GM19025 (cell line): ENCODE results near the gene MLYCD.
"Not testable (repeated sequence)": the region's sequence is repeated elsewhere in the genome, so short reads cannot be mapped to it uniquely, and the experiment has no call there.

Source experiments
- ATAC-seq: cut with Tn5 transposase; IDR thresholded peaks from one replicate; pipeline ENCODE4 v1.9.1; 2021; ENCODE audit warnings: mild to moderate bottlenecking, low read depth, moderate library complexity; ENCODE audit not compliant: unreplicated experiment

The MLYCD gene

DNA sequence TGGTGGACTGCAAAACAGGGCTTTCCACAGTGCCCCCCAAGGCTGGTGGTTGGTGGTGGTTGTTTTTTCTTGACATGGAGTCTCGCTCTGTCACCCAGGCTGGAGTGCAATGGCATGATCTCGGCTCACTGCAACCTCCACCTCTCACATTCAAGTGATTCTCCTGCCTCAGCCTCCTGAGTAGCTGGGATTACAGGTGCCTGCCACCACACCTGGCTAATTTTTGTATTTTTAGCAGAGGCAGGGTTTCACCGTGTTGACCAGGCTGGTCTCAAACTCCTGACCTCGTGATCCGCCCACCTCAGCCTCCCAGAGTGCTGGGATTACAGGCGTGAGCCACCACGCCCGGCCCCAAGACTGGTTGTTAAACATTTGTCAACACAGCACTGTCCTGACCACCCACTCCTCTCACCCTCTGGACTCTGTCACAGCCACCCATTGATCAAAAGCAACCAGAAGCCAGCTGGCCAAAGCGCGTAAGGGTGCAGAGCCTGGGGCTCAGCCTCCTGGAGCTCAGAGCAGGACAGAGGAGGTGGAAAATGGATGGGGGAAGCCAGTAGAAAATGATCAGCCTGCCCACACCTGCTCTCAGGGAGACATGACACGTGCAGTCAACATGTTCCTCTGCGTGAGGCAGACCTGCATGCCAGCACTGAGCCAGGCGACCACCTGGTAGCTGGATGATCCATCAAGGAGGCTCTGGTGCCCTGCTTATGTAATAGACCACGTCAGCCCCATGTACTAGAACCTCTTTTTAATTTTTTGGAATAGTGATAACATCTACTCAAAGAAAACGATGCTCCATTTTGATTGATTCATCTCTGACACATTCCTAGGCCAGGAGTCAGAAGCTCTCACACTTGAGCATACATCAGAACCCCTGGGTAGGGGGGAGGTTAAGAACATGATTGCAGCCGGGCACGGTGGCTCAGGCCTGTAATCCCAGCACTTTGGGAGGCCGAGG lies 39.3 kb downstream of the MLYCD start:
- no peak for ATAC-seq

DNA sequence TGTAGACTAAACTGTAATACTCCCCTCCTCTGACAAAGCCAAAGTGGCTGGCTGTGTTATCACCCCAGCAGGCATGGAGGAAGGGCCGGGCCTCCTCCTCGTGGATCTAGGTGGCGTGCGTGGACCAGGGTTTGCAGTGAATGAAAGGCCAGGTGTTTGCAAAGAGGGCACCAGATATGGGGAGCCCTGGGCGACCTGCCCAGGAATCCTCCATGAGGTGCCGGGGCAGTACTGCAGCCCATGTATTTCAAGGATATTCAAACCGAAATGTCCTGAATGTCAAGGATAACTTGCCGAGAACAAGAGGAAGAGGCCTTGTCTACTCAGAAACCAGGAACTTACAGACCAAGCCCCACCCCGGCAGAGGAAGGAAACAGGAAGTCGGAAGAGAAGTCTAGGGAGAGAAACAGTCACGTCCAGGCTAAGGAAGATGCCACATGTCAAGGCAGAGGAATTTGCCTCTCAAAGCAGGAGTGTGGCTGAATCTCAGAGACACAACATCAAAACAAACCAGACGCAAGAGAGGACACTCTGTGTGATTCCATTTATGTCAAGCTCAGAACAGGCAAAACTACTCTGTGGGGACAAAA lies 40.4 kb downstream of the MLYCD start:
- ATAC-seq: no peak

- no peak for ATAC-seq
These were observed 41.2 kb downstream of the MLYCD start for GRCh38 chr16:83940119-83940518.

DNA sequence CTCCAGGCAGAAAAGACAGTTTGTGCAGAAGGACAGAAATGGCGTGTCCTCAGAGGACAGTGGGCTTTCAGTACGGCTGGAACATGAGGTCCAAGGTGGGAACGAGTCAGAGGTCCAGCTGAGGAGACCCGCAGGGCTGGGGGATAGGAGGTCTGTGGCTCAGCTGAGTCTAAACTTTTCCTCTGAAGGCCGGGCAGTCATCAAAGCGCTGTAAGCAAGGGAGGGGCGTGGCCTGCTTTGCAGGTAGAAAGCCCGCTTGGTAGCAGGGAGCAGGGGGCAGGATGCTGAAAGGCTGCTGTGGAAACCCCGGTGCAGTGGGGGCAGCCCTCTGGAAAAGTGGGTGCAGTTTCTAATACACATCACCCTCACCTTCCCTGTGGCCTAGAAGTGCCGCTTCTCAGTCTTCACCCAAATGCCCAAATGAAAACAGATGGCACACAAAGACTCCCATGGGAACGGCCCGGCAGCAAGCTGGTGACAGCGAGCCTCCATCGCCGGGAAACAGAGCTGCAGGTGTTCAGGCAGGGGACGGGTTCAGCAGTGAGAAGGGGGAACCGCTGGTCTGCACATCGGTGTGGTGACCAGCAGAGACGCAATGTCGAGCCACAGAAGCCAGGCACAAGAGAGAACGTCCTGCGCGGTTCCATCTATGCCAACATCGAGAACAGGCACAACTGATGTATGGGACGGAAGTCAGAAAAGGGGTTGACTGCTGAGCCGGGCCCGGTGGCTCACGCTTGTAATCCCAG lies 41.9 kb downstream of the MLYCD start:
- no peak for ATAC-seq

DNA sequence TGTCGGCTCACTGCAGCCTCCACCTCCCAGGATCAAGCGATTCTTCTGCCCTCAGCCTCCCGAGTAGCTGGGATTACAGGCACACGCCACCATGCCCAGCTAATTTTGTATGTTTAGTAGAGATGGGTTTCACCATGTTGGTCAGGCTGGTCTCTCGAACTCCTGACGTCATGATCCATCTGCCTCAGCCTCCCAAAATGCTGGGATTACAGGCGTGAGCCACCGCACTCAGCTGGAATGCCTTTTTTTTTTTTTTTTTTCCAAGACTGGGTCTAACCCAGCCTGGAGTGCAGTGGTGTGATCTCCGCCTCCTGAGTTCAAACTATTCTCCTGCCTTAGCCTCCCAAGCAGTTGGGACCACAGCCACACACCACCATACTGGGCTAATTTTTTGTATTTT lies 42.6 kb downstream of the MLYCD start:
- ATAC-seq: not testable (repeated sequence)

DNA sequence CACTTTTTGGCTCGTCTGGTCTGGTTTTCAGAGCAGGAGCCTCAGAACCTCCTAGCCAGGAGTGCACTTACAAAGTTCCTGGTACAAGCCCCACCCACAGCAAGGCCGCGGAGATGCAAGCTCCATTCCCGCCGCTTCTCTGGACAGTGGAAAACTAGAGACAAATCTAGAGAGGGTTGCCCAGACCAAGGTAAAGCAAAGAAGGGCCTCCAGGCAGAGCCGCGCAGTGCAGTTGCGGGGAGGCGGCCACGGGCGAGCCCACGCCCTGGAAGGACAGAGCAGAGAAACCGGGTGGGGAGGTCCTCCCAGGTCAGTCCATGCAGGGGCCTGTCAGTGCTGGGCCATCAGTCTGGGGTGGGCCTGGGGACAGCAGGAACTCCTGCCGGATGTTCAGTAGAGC lies 43.2 kb downstream of the MLYCD start:
- no peak for ATAC-seq

GRCh38 chr16:83942815-83943515 lies 44.0 kb downstream of the MLYCD start:
- ATAC-seq: no peak

DNA sequence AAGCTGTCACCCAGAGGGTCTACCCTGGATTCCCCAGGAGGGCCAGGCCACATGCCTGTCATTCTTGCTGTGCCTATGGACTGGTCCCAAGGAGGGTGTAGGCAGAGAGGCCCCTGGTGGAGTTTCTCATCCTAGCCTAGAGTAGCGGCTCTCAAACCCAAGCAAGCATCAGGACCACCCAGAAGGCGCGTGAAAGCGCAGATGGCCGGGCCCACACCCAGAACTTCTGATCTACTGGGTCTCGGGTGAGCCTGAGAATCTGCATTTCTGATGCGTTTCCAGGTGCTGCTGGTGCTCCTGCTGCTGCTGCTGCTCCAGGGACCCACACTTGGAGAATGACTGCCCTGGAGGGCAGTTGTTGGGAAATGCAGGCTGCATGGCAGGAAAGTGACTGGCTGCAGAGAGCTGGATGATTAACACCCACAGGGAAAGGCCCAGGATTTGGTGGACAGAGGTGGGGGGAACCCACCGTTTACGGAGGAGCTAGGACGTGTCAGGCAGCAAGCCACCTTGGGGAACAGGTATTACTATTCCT lies 44.7 kb downstream of the MLYCD start:
- no peak for ATAC-seq

GRCh38 chr16:83945587-83945986 lies 46.7 kb downstream of the MLYCD start:
- ATAC-seq: no peak

- ATAC-seq: no peak
These were observed 47.4 kb downstream of the MLYCD start for GRCh38 chr16:83946154-83946780.

- no peak for ATAC-seq
These were observed 48.1 kb downstream of the MLYCD start for GRCh38 chr16:83946781-83947566.

DNA sequence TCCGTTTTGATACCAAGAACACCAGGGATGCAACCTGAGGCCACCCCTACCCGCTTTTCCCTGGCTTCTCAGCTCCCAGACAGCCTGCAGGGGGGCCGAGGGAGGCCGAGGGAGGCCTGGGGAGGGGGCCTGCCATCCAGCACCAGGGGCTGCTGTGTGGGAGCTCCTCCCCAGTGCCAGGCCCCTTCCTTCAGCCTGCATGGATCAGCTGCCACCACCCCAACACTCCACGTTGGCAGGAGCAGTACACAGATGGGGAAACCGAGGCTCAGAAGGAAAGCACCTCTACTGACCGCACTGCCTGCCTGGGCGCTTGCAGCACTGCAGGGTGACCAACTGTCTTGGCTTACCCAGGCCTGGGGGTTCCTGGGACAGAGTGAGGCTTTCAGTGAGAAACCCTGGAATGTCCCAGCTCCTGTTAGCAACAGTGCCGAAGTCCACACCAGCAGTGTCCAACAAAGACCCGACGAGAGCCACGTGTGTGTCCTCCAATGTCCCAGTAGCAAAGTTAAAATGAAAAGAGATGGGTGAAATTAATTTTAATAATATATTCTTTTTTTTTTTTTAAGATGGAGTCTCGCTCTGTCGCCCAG lies 48.8 kb downstream of the MLYCD start:
- no peak for ATAC-seq

DNA sequence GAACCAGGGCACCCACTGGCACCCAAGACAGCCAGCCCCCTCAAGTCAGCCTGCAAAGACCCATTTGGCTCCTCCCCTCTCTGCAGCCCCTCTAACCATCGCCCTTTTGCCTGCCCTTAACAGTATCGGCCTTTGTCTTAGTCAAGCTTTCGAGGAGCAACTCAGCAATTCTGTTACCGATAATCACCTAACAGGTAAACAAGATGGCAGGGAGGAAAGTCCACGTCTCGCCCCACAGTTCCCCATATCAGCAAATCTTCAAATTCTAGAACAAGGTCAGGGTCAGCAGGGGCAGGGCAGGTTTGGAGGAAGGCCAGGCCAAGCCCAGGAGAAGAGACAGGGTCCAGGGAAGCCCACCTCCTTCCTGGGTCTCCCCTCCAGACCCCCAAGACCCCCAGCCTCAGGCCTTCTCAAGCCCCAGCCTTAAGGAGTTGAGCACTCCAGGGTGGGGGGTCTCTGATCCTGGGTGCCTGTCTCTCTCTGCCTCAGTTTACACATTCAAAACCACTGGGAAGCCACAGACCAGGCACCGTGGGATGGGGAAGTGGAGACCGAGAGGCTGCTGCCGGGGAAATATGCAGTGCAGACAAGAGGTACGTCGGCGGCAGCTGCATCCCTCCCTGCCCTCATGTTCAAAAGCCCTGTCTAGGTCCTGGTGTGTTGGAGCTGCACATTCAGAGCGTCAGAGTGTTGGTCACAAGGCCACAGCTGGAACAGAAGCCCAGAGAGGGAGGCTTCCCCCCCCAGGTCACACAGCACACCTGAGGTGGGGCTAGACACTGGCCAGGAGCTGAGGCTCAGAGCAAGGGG lies 50.2 kb downstream of the MLYCD start:
- ATAC-seq: no peak

DNA sequence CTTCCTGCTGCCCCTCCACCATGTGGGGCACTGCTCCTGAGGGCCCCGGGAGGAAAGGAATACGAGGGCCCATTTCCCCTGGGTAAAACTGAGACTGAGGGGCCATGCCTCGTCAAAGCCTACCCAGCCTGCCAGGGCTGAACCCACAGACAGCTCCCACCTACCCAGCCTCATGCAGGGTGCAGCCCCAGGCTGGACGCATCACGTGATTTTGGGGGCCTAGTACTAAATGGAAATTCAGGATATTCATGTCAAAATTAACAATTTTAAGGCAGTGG lies 50.7 kb downstream of the MLYCD start:
- ATAC-seq: no peak

- not testable (repeated sequence) for ATAC-seq
These were observed 52.0 kb downstream of the MLYCD start for GRCh38 chr16:83950862-83951399.

- ATAC-seq: no peak
These were observed 52.6 kb downstream of the MLYCD start for GRCh38 chr16:83951544-83951943.

- ATAC-seq: no peak
These were observed 53.6 kb downstream of the MLYCD start for GRCh38 chr16:83952587-83952939.
